Transverse colon (tissue), 4 donors: Measurements from ENCODE around the gene ZBTB20. TPM values are rescaled to one million over a fixed set of nuclear protein-coding genes. Genes with fewer than 3 reads are reported as not detected.

ENCODE experiments used
- DNase-seq: peaks from one replicate; pipeline ENCODE4 v3.0.0-alpha.2; 2019
- H3K27ac ChIP-seq, 4 donors: fragments of 200-600 bp; sonication (generic); 2 replicates each; pipeline ENCODE4 v1.5.1; 2016 to 2018; ENCODE audit warnings: inconsistent platforms in 4 of 4
- H3K27me3 ChIP-seq: fragments of 200-600 bp; sonication (generic); 2 replicates; pipeline ENCODE4 v1.5.1; 2017; ENCODE audit warnings: inconsistent platforms
- H3K36me3 ChIP-seq, 4 donors: fragments of 200-600 bp; sonication (generic); 2 replicates each; pipeline ENCODE4 v1.5.1; 2017 to 2019; ENCODE audit warnings: inconsistent platforms in 4 of 4
- H3K4me1 ChIP-seq, 4 donors: fragments of 200-600 bp; sonication (generic); 2 replicates each; pipeline ENCODE4 v1.5.1; 2017 to 2020; ENCODE audit warnings: inconsistent platforms in 4 of 4
- H3K4me3 ChIP-seq, 4 donors: fragments of 200-600 bp; sonication (generic); 1 replicate in 1 of 4; 2 replicates in 3 of 4; pipeline versions ENCODE4 v1.5.1 to v1.6.1; 2017 to 2019; ENCODE audit warnings: inconsistent platforms in 4 of 4
- H3K9me3 ChIP-seq, 2 donors: fragments of 200-600 bp; sonication (generic); 2 replicates each; pipeline ENCODE4 v1.5.1; 2017 to 2019; ENCODE audit warnings: inconsistent platforms in 2 of 2
- CTCF ChIP-seq, 5 experiments: fragments of 200-600 bp in 3 of 5; fragments of 450-650 bp in 2 of 5; sonication (generic) in 3 of 5; IDR thresholded peaks; 1 replicate in 2 of 5; 2 replicates in 3 of 5; pipeline ENCODE4 v1.5.1; 2016 to 2017; ENCODE audit warnings: antibody characterized with exemption in 5 of 5, inconsistent platforms in 3 of 5, mild to moderate bottlenecking in 2 of 5, moderate library complexity in 1 of 5
- EP300 ChIP-seq: sonication (generic); formaldehyde crosslinking; IDR thresholded peaks from one replicate; pipeline ENCODE4 v1.6.1; 2017; ENCODE audit warnings: antibody characterized with exemption, low read depth
- POLR2A ChIP-seq: fragments of 450-650 bp; IDR thresholded peaks from one replicate; pipeline ENCODE4 v1.6.1; 2016; ENCODE audit warnings: antibody characterized with exemption, mild to moderate bottlenecking, moderate library complexity
- POLR2AphosphoS5 ChIP-seq, 3 donors: sonication (generic); formaldehyde crosslinking; IDR thresholded peaks; one replicate each; pipeline ENCODE4 v1.6.1; 2016; ENCODE audit warnings: antibody characterized with exemption in 3 of 3
- WGBS, 2 donors: methylation state at CpG; one replicate each; pipeline ENCODE4 v1.1.5; 2018; ENCODE audit warnings: low coverage in 1 of 2; 5-methylcytosine and 5-hydroxymethylcytosine counted together
- in situ Hi-C, 4 donors: fragments of 200-750 bp; cut with MboI; loops; one replicate each; pipeline versions ENCODE4 v1.15.0 to v1.15.1; 2017; ENCODE audit warnings: low sequenced_read_pairs in 3 of 4, low pct_ligation_motif_present in 1 of 4, low pct_unique_long_range_greater_than_20kb in 1 of 4
- intact Hi-C: fragments of 100-400 bp; cut with DNase I; formaldehyde crosslinking; loops from one replicate; pipeline ENCODE4 v1.15.1; 2023; ENCODE audit warnings: low total_unique reads
- total RNA-seq, 4 donors: library from RNA; depleted of rRNA; stranded (reverse); fragments of >200 nt; gene quantifications; one replicate each; pipeline ENCODE4 v1.1.0, GENCODE V29; 2016

ZBTB20 gene
- total RNA-seq, 4 donors from 2014 or later = 44.6 to 50.5 (median 46.4) TPM

DNA sequence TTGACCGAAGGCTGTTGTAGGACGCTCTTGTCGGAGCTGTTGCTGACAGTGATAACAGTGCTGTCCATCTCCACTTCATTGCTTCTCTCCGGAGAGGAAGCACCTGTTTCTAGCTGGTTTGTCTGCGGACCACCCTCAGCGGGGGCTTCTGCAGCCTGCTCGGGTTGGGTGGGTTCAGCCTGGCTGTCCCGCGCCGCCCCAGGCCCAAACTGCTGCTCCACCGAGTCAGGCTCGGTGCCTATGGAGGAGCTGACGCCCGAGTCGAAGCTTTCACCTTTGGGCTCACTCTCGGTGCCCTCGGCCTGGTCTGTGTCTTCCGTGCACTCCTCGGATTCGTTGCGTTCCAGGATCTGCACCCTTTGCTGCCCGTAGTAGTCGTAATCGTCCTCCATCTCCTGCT is 796.4 kb downstream of the ZBTB20 start:
- no peak for TF ChIP-seq POLR2AphosphoS5 (IDR thresholded peaks at IDR 0.05)
- no peak for TF ChIP-seq EP300
- TF ChIP-seq CTCF (IDR thresholded peaks at IDR 0.05) = no peak
- TF ChIP-seq POLR2A = no peak
- Histone ChIP-seq H3K27ac (no peak overlapping the region), H3K9me3 (no peaks in the 10 kb centered on the region), H3K36me3 (peaks cover 0 to 18% (median 0%) of the 10 kb centered on the region in 4 donors), H3K4me1 (no peaks in the 10 kb centered on the region), H3K4me3 (no peak overlapping the region), H3K27me3 (no peaks in the 10 kb centered on the region)
- no peak for DNase-seq
- WGBS, 2 donors = 100% methylated on average over 8 to 24 of the region's 24 CpGs
- in situ Hi-C loops = no loop called here
- intact Hi-C loops = no loop called here

DNA sequence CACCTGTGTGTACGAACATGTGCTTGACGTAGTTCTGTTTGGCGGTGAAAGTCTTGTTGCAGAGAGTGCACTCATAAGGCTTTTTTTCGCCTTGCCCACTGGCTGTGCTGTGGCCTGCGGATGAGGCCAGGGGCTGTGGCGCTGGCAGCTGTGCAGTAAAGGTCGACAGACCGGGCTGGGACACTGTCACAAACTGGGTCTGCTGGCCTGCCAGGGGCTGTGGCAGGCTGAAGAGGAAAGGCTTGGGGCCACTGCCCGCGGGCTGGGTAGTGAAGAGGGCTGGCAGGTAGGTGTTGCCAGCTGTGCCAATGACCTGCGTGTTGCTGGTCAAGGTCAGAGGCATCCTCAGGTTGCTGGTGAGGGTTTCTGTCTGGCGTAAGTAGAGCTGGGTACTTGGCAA is 796.8 kb downstream of the ZBTB20 start:
- no peaks in the 10 kb centered on the region for H3K9me3 ChIP-seq
- in situ Hi-C loops = no loop called here
- H3K4me1 ChIP-seq = no peaks in the 10 kb centered on the region
- no peaks in the 10 kb centered on the region for H3K27me3 ChIP-seq
- no peak overlapping the region for H3K4me3 ChIP-seq
- H3K36me3 ChIP-seq = peaks cover 0 to 18% (median 0%) of the 10 kb centered on the region in 4 donors
- 98% methylated on average over 12 of the region's 12 CpGs; no CpG with 5 or more reads in 1 of the 2 donors for WGBS, 2 donors
- intact Hi-C loops = no loop called here
- no peak overlapping the region for H3K27ac ChIP-seq
- TF ChIP-seq POLR2A (no peak), CTCF (IDR thresholded peaks at IDR 0.05) (no peak), POLR2AphosphoS5 (IDR thresholded peaks at IDR 0.05) (no peak), EP300 (no peak)
- no peak for DNase-seq

- Histone ChIP-seq H3K27ac (no peak overlapping the region), H3K4me1 (no peaks in the 10 kb centered on the region), H3K27me3 (no peaks in the 10 kb centered on the region), H3K9me3 (no peaks in the 10 kb centered on the region), H3K36me3 (peaks cover 0 to 3% (median 0%) of the 10 kb centered on the region in 4 donors), H3K4me3 (no peak overlapping the region)
- intact Hi-C loops = no loop called here
- in situ Hi-C loops = no loop called here
- TF ChIP-seq EP300 (no peak), POLR2A (no peak), CTCF (IDR thresholded peaks at IDR 0.05) (no peak), POLR2AphosphoS5 (IDR thresholded peaks at IDR 0.05) (no peak)
- WGBS, 2 donors = 88 to 90% methylated on average over 1 of the region's 1 CpG
- no peak for DNase-seq
Observed at GRCh38 chr3:114344492-114344891, 802.6 kb downstream of the ZBTB20 start.

GRCh38 chr3:114338651-114339357 is 808.3 kb downstream of the ZBTB20 start:
- in situ Hi-C loops = no loop called here
- 72 to 90% methylated on average over 4 to 19 of the region's 19 CpGs for WGBS, 2 donors

More at GRCh38 chr3:114338651-114339357, 808.3 kb downstream of the ZBTB20 start:
- no peak for DNase-seq
- Histone ChIP-seq H3K36me3 (no peaks in the 10 kb centered on the region), H3K4me1 (no peaks in the 10 kb centered on the region), H3K4me3 (no peak overlapping the region), H3K27me3 (no peaks in the 10 kb centered on the region), H3K9me3 (no peaks in the 10 kb centered on the region), H3K27ac (no peak overlapping the region)
- intact Hi-C loops = no loop called here
- no peak for TF ChIP-seq POLR2AphosphoS5 (IDR thresholded peaks at IDR 0.05)
- TF ChIP-seq CTCF (IDR thresholded peaks at IDR 0.05) = no peak
